Gastrocnemius medialis (tissue), 4 donors: Measurements from ENCODE around the gene DOK1. TPM values are rescaled to one million over a fixed set of nuclear protein-coding genes. Genes with fewer than 3 reads are reported as not detected.

Experiments
- ATAC-seq, 2 donors: fragments of 150-250 bp; one replicate each; pipeline ENCODE4 v1.9.1; 2016
- DNase-seq, 2 donors: peaks; one replicate each; pipeline ENCODE4 v3.0.0-alpha.2; 2019
- H3K27ac ChIP-seq, 4 donors: fragments of 200-600 bp; sonication (generic); 1 replicate in 1 of 4; 2 replicates in 3 of 4; pipeline ENCODE4 v1.5.1; 2016 to 2018; ENCODE audit warnings: mild to moderate bottlenecking in 2 of 4, moderate library complexity in 1 of 4
- H3K27me3 ChIP-seq, 3 donors: fragments of 200-600 bp; sonication (generic) in 2 of 3; 1 replicate in 1 of 3; 2 replicates in 2 of 3; pipeline versions ENCODE4 v1.5.1 to v1.6.0; 2016 to 2019; ENCODE audit warnings: mild to moderate bottlenecking in 1 of 3, moderate library complexity in 1 of 3
- H3K36me3 ChIP-seq, 2 donors: fragments of 200-600 bp; sonication (generic) in 1 of 2; one replicate each; pipeline ENCODE4 v1.5.1; 2017 to 2018
- H3K4me1 ChIP-seq, 2 donors: fragments of 200-600 bp; sonication (generic) in 1 of 2; one replicate each; pipeline ENCODE4 v1.5.1; 2016 to 2017; ENCODE audit warnings: mild to moderate bottlenecking in 2 of 2
- H3K4me3 ChIP-seq, 4 donors: fragments of 200-600 bp; sonication (generic) in 3 of 4; 1 replicate in 1 of 4; 2 replicates in 3 of 4; pipeline ENCODE4 v1.5.1; 2016 to 2019; ENCODE audit warnings: mild to moderate bottlenecking in 2 of 4
- H3K9me3 ChIP-seq, 3 donors: fragments of 200-600 bp; sonication (generic) in 2 of 3; 1 replicate in 1 of 3; 2 replicates in 2 of 3; pipeline ENCODE4 v1.5.1; 2016 to 2019
- POLR2A ChIP-seq, 2 donors: fragments of 450-650 bp; IDR thresholded peaks; one replicate each; pipeline ENCODE4 v1.6.1; 2017; ENCODE audit warnings: antibody characterized with exemption in 2 of 2, mild to moderate bottlenecking in 2 of 2, moderate library complexity in 2 of 2
- in situ Hi-C, 4 donors: fragments of 200-750 bp; cut with MboI; loops; one replicate each; pipeline versions ENCODE4 v1.15.0 to v1.8.0; 2017; ENCODE audit warnings: low sequenced_read_pairs in 4 of 4
- intact Hi-C: fragments of 100-400 bp; cut with DNase I; formaldehyde crosslinking; loops from one replicate; pipeline ENCODE4 v1.15.1; 2023; ENCODE audit warnings: low total_unique reads
- total RNA-seq, 4 donors: library from RNA; depleted of rRNA; stranded (reverse); fragments of >200 nt; gene quantifications; one replicate each; pipeline versions ENCODE4 v1.1.0 to v1.2.3, GENCODE V29; 2016
- TF ChIP-seq, protein P1 (sequence below), 5 experiments: fragments of 450-650 bp in 3 of 5; fragments of 200-600 bp in 2 of 5; sonication (generic) in 2 of 5; IDR thresholded peaks in 4 of 5; conservative IDR thresholded peaks in 1 of 5; 1 replicate in 4 of 5; 2 replicates in 1 of 5; pipeline ENCODE4 v1.5.1; 2016 to 2019; ENCODE audit warnings: antibody characterized with exemption in 5 of 5, mild to moderate bottlenecking in 3 of 5, moderate library complexity in 3 of 5

DOK1 gene
- total RNA-seq, 4 donors from 2014 or later: 0.51 to 4.1 (median 2.7) TPM

DNA sequence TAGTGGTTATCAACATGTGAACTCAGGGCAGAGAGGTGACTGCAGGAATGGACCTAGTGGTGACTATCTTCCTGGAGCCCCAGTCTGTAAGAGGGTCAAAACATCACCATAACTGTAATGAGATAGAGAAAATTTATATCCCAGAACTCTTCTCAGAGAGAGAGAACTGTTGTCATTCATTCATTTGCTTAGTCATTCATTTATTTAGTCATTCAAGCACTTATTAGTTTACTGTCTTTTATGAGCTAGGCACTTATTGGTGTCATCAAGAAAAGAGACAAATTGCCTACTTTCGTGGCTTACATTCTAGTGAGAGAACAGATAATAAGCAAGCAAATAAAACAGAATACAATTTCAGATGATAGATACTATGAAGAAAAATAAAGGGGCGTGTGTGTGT lies 34.1 kb downstream of the DOK1 start:
- H3K4me1 ChIP-seq: no peaks in the 10 kb centered on the region
- TF ChIP-seq, protein P1, sequence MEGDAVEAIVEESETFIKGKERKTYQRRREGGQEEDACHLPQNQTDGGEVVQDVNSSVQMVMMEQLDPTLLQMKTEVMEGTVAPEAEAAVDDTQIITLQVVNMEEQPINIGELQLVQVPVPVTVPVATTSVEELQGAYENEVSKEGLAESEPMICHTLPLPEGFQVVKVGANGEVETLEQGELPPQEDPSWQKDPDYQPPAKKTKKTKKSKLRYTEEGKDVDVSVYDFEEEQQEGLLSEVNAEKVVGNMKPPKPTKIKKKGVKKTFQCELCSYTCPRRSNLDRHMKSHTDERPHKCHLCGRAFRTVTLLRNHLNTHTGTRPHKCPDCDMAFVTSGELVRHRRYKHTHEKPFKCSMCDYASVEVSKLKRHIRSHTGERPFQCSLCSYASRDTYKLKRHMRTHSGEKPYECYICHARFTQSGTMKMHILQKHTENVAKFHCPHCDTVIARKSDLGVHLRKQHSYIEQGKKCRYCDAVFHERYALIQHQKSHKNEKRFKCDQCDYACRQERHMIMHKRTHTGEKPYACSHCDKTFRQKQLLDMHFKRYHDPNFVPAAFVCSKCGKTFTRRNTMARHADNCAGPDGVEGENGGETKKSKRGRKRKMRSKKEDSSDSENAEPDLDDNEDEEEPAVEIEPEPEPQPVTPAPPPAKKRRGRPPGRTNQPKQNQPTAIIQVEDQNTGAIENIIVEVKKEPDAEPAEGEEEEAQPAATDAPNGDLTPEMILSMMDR (IDR thresholded peaks at IDR 0.05 in 4 of 5, conservative IDR thresholded peaks at IDR 0.05 in 1 of 5): no peak
- TF ChIP-seq POLR2A (IDR thresholded peaks at IDR 0.05): no peak
- peaks cover 3 to 10% (median 9%) of the 10 kb centered on the region in 3 donors for H3K27me3 ChIP-seq
- DNase-seq (no peak), ATAC-seq (no peak)
- H3K4me3 ChIP-seq: no peak overlapping the region
- H3K36me3 ChIP-seq: no peaks in the 10 kb centered on the region
- no peak overlapping the region for H3K27ac ChIP-seq
- in situ Hi-C loops: loop anchor here in 2 of 4 donors (10.0 kb wide), 1 partner anchor 104 kb away; the partner anchor contains the start of genes CCDC142 (in 2 of the 2) and TTC31 (in 2 of the 2)
- no peaks in the 10 kb centered on the region for H3K9me3 ChIP-seq
- intact Hi-C loops: no loop called here

DNA sequence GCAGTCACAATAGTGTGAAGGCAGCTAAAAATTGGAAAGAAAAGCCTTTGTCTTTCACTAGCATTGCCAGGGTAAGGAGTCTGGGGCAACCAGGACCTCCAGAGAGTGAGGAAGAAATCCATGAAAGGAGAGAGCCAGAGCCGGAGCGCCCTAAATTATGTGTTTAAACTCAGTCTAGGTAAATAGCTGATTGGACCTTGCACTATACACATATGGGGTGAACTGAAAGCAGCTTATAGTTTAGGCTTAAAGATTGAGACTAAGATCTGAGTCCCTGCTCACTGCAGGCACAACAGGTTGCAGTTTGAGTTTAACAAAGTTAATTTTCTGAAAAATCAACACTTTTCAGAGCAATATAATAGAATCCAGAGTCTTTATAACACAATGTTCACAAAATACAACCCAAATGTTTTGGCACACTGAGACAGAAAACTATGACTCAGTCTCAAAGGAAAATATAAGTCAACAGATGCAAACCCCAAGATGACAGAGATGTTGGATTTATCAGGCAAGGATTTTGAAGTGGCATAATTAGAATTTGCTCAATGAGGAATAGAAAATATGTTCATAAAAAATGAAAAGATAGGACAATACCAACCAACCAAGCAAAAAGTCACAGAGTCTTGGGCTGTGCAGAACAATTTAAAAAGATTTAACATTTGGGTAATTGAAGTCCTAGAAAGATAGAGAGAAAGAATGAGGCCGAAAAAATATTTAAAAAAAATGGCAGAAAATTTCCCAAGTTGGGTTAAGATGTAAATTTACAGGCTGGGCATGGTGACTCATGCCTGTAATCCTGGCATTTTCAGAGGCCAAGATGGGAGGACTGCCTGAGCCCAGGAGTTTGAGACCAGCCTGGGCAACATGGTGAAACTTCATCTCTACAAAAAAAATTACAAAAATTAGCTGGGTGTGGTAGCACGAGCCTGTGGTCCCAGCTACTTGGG lies 39.6 kb downstream of the DOK1 start:
- TF ChIP-seq, protein P1 (IDR thresholded peaks at IDR 0.05 in 4 of 5, conservative IDR thresholded peaks at IDR 0.05 in 1 of 5): no peak
- no peak for TF ChIP-seq POLR2A (IDR thresholded peaks at IDR 0.05)
- in situ Hi-C loops: no loop called here

DNA sequence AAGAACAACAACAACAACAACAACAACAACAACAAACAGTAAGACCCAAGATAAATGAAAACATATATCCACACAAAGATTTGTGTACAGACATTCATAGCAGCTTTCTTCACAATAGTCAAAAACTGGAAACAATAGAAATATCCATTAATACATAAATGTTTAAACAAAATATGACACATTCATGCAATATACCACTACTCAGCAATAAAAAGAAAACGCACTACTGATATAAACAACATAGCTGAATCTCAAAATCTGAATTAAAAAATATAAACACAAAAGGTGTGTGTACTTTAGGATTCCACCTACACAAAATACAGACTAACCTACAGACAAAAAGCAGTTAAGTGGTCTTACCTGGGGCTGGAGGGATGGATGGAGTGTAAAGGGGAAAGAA lies 42.1 kb downstream of the DOK1 start:
- no peak for ATAC-seq
- Histone ChIP-seq H3K27me3 (peaks cover 10 to 12% (median 10%) of the 10 kb centered on the region in 3 donors), H3K9me3 (no peaks in the 10 kb centered on the region), H3K27ac (no peak overlapping the region), H3K4me3 (no peak overlapping the region), H3K36me3 (no peaks in the 10 kb centered on the region), H3K4me1 (no peaks in the 10 kb centered on the region)
- in situ Hi-C loops: no loop called here
- no peak for TF ChIP-seq POLR2A (IDR thresholded peaks at IDR 0.05)
- TF ChIP-seq, protein P1 (IDR thresholded peaks at IDR 0.05 in 4 of 5, conservative IDR thresholded peaks at IDR 0.05 in 1 of 5): no peak
- DNase-seq: no peak
- intact Hi-C loops: no loop called here

More for the DNA sequence above, 39.6 kb downstream of the DOK1 start:
- no peak overlapping the region for H3K27ac ChIP-seq
- DNase-seq: no peak
- no peaks in the 10 kb centered on the region for H3K4me1 ChIP-seq
- ATAC-seq: no peak
- H3K9me3 ChIP-seq: no peaks in the 10 kb centered on the region
- intact Hi-C loops: no loop called here
- no peak overlapping the region for H3K4me3 ChIP-seq
- peaks cover 10% of the 10 kb centered on the region in 3 donors for H3K27me3 ChIP-seq
- H3K36me3 ChIP-seq: no peaks in the 10 kb centered on the region

DNA sequence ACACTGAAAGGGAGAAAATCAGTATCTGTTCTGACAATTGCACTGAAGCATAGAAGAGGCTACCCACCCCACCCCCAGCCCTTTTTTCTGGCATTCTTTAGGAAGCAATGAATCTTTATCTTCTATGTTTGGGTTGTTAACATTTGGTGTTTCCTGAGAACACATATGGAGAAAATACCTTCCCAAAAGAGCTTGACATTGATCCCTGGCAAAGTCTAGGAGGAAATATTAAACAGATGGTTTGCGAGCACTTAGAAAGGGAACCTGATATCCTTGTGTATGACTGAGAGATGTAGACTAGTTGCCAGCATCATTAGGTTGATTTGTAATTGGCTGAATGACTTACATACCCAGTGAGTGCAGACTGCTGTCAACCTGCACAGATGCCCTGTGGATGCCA lies 42.9 kb downstream of the DOK1 start:
- H3K9me3 ChIP-seq: no peaks in the 10 kb centered on the region
- DNase-seq (no peak), ATAC-seq (no peak)
- H3K4me1 ChIP-seq: no peaks in the 10 kb centered on the region
- H3K4me3 ChIP-seq: no peak overlapping the region
- no peaks in the 10 kb centered on the region for H3K36me3 ChIP-seq
- in situ Hi-C loops: no loop called here
- intact Hi-C loops: no loop called here
- peaks cover 7 to 12% (median 10%) of the 10 kb centered on the region in 3 donors for H3K27me3 ChIP-seq
- TF ChIP-seq, protein P1 (IDR thresholded peaks at IDR 0.05 in 4 of 5, conservative IDR thresholded peaks at IDR 0.05 in 1 of 5): no peak
- TF ChIP-seq POLR2A (IDR thresholded peaks at IDR 0.05): no peak
- H3K27ac ChIP-seq: no peak overlapping the region
